T-helper 2 cell treated with Interferon-gamma antibody and Interleukin-4, amounts not matched to agents 5 μg/mL and 100 μg/mL, for 36 hours (primary cell): Measurements from ENCODE around the gene CIDEA.
A peak's percentile ranks its signal among the peaks of the same experiment; 100 is the strongest.

ENCODE experiments used
- DNase-seq: peaks from one replicate; pipeline ENCODE4 v3.0.0; 2021; ENCODE audit warnings: low spot score
- H3K27ac Mint-ChIP-seq: one replicate; pipeline ENCODE4 v1.8.0; 2021; ENCODE audit warnings: mild to moderate bottlenecking, mixed read lengths
- H3K27me3 Mint-ChIP-seq: one replicate; pipeline ENCODE4 v1.8.0; 2021; ENCODE audit warnings: low read depth, mixed read lengths
- H3K36me3 Mint-ChIP-seq: one replicate; pipeline ENCODE4 v1.8.0; 2021; ENCODE audit warnings: low read depth, mixed read lengths
- H3K4me1 Mint-ChIP-seq: one replicate; pipeline ENCODE4 v1.8.0; 2021; ENCODE audit warnings: low read depth, mixed read lengths
- H3K4me3 Mint-ChIP-seq: one replicate; pipeline ENCODE4 v1.8.0; 2022; ENCODE audit warnings: mild to moderate bottlenecking, moderate library complexity, mixed read lengths
- H3K9me3 Mint-ChIP-seq: one replicate; pipeline ENCODE4 v1.8.0; 2021; ENCODE audit warnings: mixed read lengths

CIDEA gene

GRCh38 chr18:12251311-12251710, 2.9 kb upstream of the CIDEA start:
- no peaks in the 10 kb centered on the region for H3K9me3 Mint-ChIP-seq
- no peak for DNase-seq
- H3K4me3 Mint-ChIP-seq: no peak overlapping the region
- no peaks in the 10 kb centered on the region for H3K4me1 Mint-ChIP-seq
- peaks cover 58% of the 10 kb centered on the region for H3K27me3 Mint-ChIP-seq
- no peak overlapping the region for H3K27ac Mint-ChIP-seq
- H3K36me3 Mint-ChIP-seq: no peaks in the 10 kb centered on the region

- Mint-ChIP-seq H3K27me3 (peaks cover 66% of the 10 kb centered on the region), H3K4me3 (no peak overlapping the region), H3K27ac (no peak overlapping the region), H3K9me3 (no peaks in the 10 kb centered on the region), H3K36me3 (no peaks in the 10 kb centered on the region), H3K4me1 (no peaks in the 10 kb centered on the region)
- DNase-seq: no peak
These were observed 2.1 kb upstream of the CIDEA start for GRCh38 chr18:12252061-12252460.

- Mint-ChIP-seq H3K9me3 (no peaks in the 10 kb centered on the region), H3K4me1 (no peaks in the 10 kb centered on the region), H3K36me3 (no peaks in the 10 kb centered on the region), H3K4me3 (no peak overlapping the region), H3K27me3 (peaks cover 74% of the 10 kb centered on the region), H3K27ac (no peak overlapping the region)
- no peak for DNase-seq
These were observed 1.1 kb upstream of the CIDEA start for GRCh38 chr18:12253027-12253426.

GRCh38 chr18:12253663-12254135, 462 bp upstream of the CIDEA start:
- no peaks in the 10 kb centered on the region for H3K36me3 Mint-ChIP-seq
- no peak overlapping the region for H3K27ac Mint-ChIP-seq
- DNase-seq: no peak
- H3K4me3 Mint-ChIP-seq: no peak overlapping the region
- peaks cover 76% of the 10 kb centered on the region for H3K27me3 Mint-ChIP-seq
- H3K9me3 Mint-ChIP-seq: no peaks in the 10 kb centered on the region
- H3K4me1 Mint-ChIP-seq: no peaks in the 10 kb centered on the region

- Mint-ChIP-seq H3K9me3 (no peaks in the 10 kb centered on the region), H3K4me3 (no peak overlapping the region), H3K4me1 (no peaks in the 10 kb centered on the region), H3K36me3 (no peaks in the 10 kb centered on the region), H3K27me3 (peaks cover 73% of the 10 kb centered on the region), H3K27ac (no peak overlapping the region)
- DNase-seq: no peak
These were observed 805 bp downstream of the CIDEA start for GRCh38 chr18:12254820-12255511.

GRCh38 chr18:12255626-12256026, 1.5 kb downstream of the CIDEA start:
- no peaks in the 10 kb centered on the region for H3K4me1 Mint-ChIP-seq
- no peak overlapping the region for H3K4me3 Mint-ChIP-seq
- DNase-seq: no peak
- H3K27me3 Mint-ChIP-seq: peaks cover 71% of the 10 kb centered on the region
- no peaks in the 10 kb centered on the region for H3K9me3 Mint-ChIP-seq
- no peak overlapping the region for H3K27ac Mint-ChIP-seq
- no peaks in the 10 kb centered on the region for H3K36me3 Mint-ChIP-seq

GRCh38 chr18:12256951-12257350, 2.8 kb downstream of the CIDEA start:
- H3K27me3 Mint-ChIP-seq: peaks cover 62% of the 10 kb centered on the region
- no peaks in the 10 kb centered on the region for H3K9me3 Mint-ChIP-seq
- H3K4me1 Mint-ChIP-seq: no peaks in the 10 kb centered on the region
- no peak for DNase-seq
- H3K27ac Mint-ChIP-seq: no peak overlapping the region
- no peak overlapping the region for H3K4me3 Mint-ChIP-seq
- H3K36me3 Mint-ChIP-seq: no peaks in the 10 kb centered on the region

GRCh38 chr18:12257996-12258718, 4.0 kb downstream of the CIDEA start:
- Mint-ChIP-seq H3K36me3 (no peaks in the 10 kb centered on the region), H3K27me3 (peaks cover 55% of the 10 kb centered on the region), H3K4me3 (no peak overlapping the region), H3K27ac (no peak overlapping the region), H3K4me1 (no peaks in the 10 kb centered on the region), H3K9me3 (no peaks in the 10 kb centered on the region)
- no peak for DNase-seq

- H3K9me3 Mint-ChIP-seq: no peaks in the 10 kb centered on the region
- no peak overlapping the region for H3K4me3 Mint-ChIP-seq
- DNase-seq: no peak
- H3K4me1 Mint-ChIP-seq: no peaks in the 10 kb centered on the region
- peaks cover 52% of the 10 kb centered on the region for H3K27me3 Mint-ChIP-seq
- H3K36me3 Mint-ChIP-seq: no peaks in the 10 kb centered on the region
- H3K27ac Mint-ChIP-seq: no peak overlapping the region
These were observed 4.9 kb downstream of the CIDEA start for GRCh38 chr18:12258719-12259705.

- H3K4me1 Mint-ChIP-seq: no peaks in the 10 kb centered on the region
- no peak overlapping the region for H3K27ac Mint-ChIP-seq
- H3K36me3 Mint-ChIP-seq: no peaks in the 10 kb centered on the region
- peaks cover 32% of the 10 kb centered on the region for H3K27me3 Mint-ChIP-seq
- no peaks in the 10 kb centered on the region for H3K9me3 Mint-ChIP-seq
- no peak for DNase-seq
- no peak overlapping the region for H3K4me3 Mint-ChIP-seq
These were observed 8.6 kb downstream of the CIDEA start for GRCh38 chr18:12262748-12263147.

GRCh38 chr18:12264864-12265263, 10.7 kb downstream of the CIDEA start:
- peaks cover 28% of the 10 kb centered on the region for H3K27me3 Mint-ChIP-seq
- H3K4me1 Mint-ChIP-seq: no peaks in the 10 kb centered on the region
- H3K4me3 Mint-ChIP-seq: no peak overlapping the region
- H3K9me3 Mint-ChIP-seq: no peaks in the 10 kb centered on the region
- H3K36me3 Mint-ChIP-seq: no peaks in the 10 kb centered on the region
- no peak for DNase-seq
- no peak overlapping the region for H3K27ac Mint-ChIP-seq

- Mint-ChIP-seq H3K27me3 (peaks cover 8% of the 10 kb centered on the region), H3K36me3 (no peaks in the 10 kb centered on the region), H3K4me3 (peak overlapping the region; percentile 67), H3K9me3 (no peaks in the 10 kb centered on the region), H3K27ac (no peak overlapping the region), H3K4me1 (no peaks in the 10 kb centered on the region)
- peak; percentile 55 for DNase-seq
These were observed 17.4 kb downstream of the CIDEA start for GRCh38 chr18:12271376-12272235.

- no peaks in the 10 kb centered on the region for H3K4me1 Mint-ChIP-seq
- peaks cover 2% of the 10 kb centered on the region for H3K27me3 Mint-ChIP-seq
- H3K9me3 Mint-ChIP-seq: no peaks in the 10 kb centered on the region
- H3K36me3 Mint-ChIP-seq: no peaks in the 10 kb centered on the region
- no peak overlapping the region for H3K4me3 Mint-ChIP-seq
- H3K27ac Mint-ChIP-seq: no peak overlapping the region
- DNase-seq: no peak
These were observed 20.6 kb downstream of the CIDEA start for GRCh38 chr18:12274793-12275192.
